Liver (tissue), 9 donors: ENCODE measurements around the gene KRTAP5-3. TPM values are rescaled to one million over a fixed set of nuclear protein-coding genes. Genes with fewer than 3 reads are reported as not detected.
"Not testable (repeated sequence)": the region's sequence is repeated elsewhere in the genome, so short reads cannot be mapped to it uniquely, and the experiment has no call there.

Experiments
- DNase-seq: peaks from one replicate; pipeline ENCODE4 v3.0.0-alpha.2; 2017; ENCODE audit warnings: low spot score
- H3K27ac ChIP-seq, 2 donors: one replicate each; pipeline ENCODE4 v1.7.0; 2013; ENCODE audit warnings: inconsistent platforms in 2 of 2, low read length in 2 of 2, control low read depth in 1 of 2, low read depth in 1 of 2, mild to moderate bottlenecking in 1 of 2
- H3K27me3 ChIP-seq, 4 donors: one replicate each; pipeline versions ENCODE4 v1.6.1 to v1.7.0; 2013; ENCODE audit warnings: low read length in 3 of 4, inconsistent platforms in 1 of 4, mild to moderate bottlenecking in 1 of 4, moderate library complexity in 1 of 4; ENCODE audit not compliant: control insufficient read depth in 4 of 4, insufficient read depth in 4 of 4
- H3K36me3 ChIP-seq, 4 donors: one replicate each; pipeline versions ENCODE4 v1.6.1 to v1.7.0; 2013; ENCODE audit warnings: low read length in 3 of 4, mild to moderate bottlenecking in 3 of 4, low read depth in 1 of 4, moderate library complexity in 1 of 4; ENCODE audit not compliant: control insufficient read depth in 4 of 4, insufficient read depth in 3 of 4
- H3K4me1 ChIP-seq, 4 donors: one replicate each; pipeline versions ENCODE4 v1.6.1 to v1.7.0; 2013; ENCODE audit warnings: low read length in 3 of 4, mild to moderate bottlenecking in 3 of 4, moderate library complexity in 1 of 4; ENCODE audit not compliant: control insufficient read depth in 4 of 4, insufficient read depth in 4 of 4
- H3K4me3 ChIP-seq, 3 donors: one replicate each; pipeline versions ENCODE4 v1.6.1 to v1.7.0; 2013; ENCODE audit warnings: low read length in 3 of 3, control low read depth in 1 of 3, low read depth in 1 of 3, mild to moderate bottlenecking in 1 of 3
- H3K9ac ChIP-seq, 2 donors: one replicate each; pipeline ENCODE4 v1.7.0; 2013; ENCODE audit warnings: low read length in 2 of 2, mild to moderate bottlenecking in 2 of 2, moderate library complexity in 2 of 2, control low read depth in 1 of 2, low read depth in 1 of 2
- H3K9me3 ChIP-seq, 4 donors: one replicate each; pipeline versions ENCODE4 v1.6.1 to v1.7.0; 2013; ENCODE audit warnings: low read length in 3 of 4; ENCODE audit not compliant: control insufficient read depth in 4 of 4
- CTCF ChIP-seq: fragments of 150-350 bp; IDR thresholded peaks from 2 replicates; pipeline ENCODE4 v1.5.1; 2017; ENCODE audit warnings: improper control_type of control experiment, low read depth, low read length; ENCODE audit not compliant: missing input control
- EGR1 ChIP-seq, 2 donors: IDR thresholded peaks; 2 replicates each; pipeline ENCODE4 v1.6.1; 2016 to 2018; ENCODE audit warnings: antibody characterized with exemption in 2 of 2, low read depth in 2 of 2
- FOXA1 ChIP-seq: IDR thresholded peaks from 2 replicates; pipeline ENCODE4 v1.6.1; 2016; ENCODE audit warnings: antibody characterized with exemption
- FOXA2 ChIP-seq: IDR thresholded peaks from 2 replicates; pipeline ENCODE4 v1.6.1; 2016; ENCODE audit warnings: antibody characterized with exemption
- HNF4A ChIP-seq, 2 donors: conservative IDR thresholded peaks; 2 replicates each; pipeline ENCODE4 v1.6.1; 2016; ENCODE audit warnings: antibody characterized with exemption in 2 of 2, mild to moderate bottlenecking in 2 of 2
- HNF4G ChIP-seq: IDR thresholded peaks from 2 replicates; pipeline ENCODE4 v1.6.1; 2016; ENCODE audit warnings: antibody characterized with exemption
- JUND ChIP-seq, 2 donors: IDR thresholded peaks; 2 replicates each; pipeline ENCODE4 v1.6.1; 2016; ENCODE audit warnings: antibody characterized with exemption in 2 of 2
- RAD21 ChIP-seq, 2 donors: IDR thresholded peaks; 2 replicates each; pipeline ENCODE4 v1.6.1; 2016; ENCODE audit warnings: antibody characterized with exemption in 2 of 2, mild to moderate bottlenecking in 2 of 2
- REST ChIP-seq: IDR thresholded peaks from 2 replicates; pipeline ENCODE4 v1.6.1; 2016; ENCODE audit warnings: antibody characterized with exemption, mild to moderate bottlenecking
- SP1 ChIP-seq: IDR thresholded peaks from 2 replicates; pipeline ENCODE4 v1.6.1; 2018; ENCODE audit warnings: antibody characterized with exemption, mild to moderate bottlenecking
- YY1 ChIP-seq: IDR thresholded peaks from 2 replicates; pipeline ENCODE4 v1.6.1; 2016; ENCODE audit warnings: antibody characterized with exemption, mild to moderate bottlenecking
- WGBS: extraction: QIAGEN DNeasy Blood & Tissue Kit; methylation state at CpG from one replicate; pipeline ENCODE4 v1.1.7; 2013; 5-methylcytosine and 5-hydroxymethylcytosine counted together
- polyA plus RNA-seq, 2 donors: library from polyadenylated mRNA; stranded (reverse) in 1 of 2; unstranded in 1 of 2; fragments of 200-250 nt in 1 of 2; fragments of >200 nt in 1 of 2; fragmentation: Nextera tagmentation in 1 of 2; extraction: Ambion mirVana in 1 of 2; gene quantifications; one replicate each; pipeline versions ENCODE4 v1.2.1 to v1.2.3, GENCODE V29; 2013 to 2015
- total RNA-seq, 2 donors: library from RNA; depleted of rRNA; stranded (reverse); fragments of >200 nt; gene quantifications; one replicate each; pipeline ENCODE4 v1.2.3, GENCODE V29; 2014
- TF ChIP-seq, protein P1 (sequence below): IDR thresholded peaks from 2 replicates; pipeline ENCODE4 v1.6.1; 2016; ENCODE audit warnings: antibody characterized with exemption
- donor health status: healthy.
- donor health status: healthy.
- donor health status: healthy.
- donor health status: healthy.
- donor health status: healthy.

KRTAP5-3 gene
- total and polyA plus RNA-seq, 4 donors, result not detected

DNA sequence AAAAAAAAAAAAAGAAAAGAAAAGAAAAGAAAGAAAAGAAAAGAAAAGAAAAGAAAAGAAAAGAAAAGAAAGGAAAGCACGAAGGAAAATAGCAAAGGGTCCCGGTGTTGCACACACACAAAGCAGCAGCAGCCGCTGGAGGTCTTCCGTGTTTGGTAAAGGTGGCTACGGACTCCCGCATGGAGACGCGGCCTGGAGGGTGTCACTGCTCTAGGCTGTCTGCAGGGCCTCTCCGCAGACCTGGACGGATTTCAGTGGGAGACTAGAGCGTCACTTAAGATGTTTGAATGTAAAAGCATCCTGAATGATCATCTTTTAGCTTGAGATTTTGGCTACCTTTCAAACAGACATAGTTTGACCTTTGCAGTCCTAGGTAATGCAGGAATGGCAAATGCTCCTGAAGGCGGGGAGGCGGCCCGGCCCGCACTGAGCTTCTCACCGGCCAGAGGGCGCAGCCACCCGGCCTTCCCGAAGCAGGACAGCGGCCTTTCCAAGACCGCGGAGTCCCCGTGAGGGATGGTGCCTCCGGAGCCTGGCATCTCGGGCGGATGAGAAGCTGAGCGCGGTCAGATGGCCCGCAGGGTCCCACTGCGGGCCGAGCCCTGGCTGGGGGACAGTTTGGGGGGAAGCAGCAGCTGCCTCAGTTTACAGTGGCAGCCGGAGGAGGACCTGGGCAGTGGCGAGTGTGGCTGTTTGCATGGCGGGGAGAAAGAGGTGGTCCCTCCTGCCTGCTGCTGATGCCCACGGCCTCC lies 39.8 kb upstream of the KRTAP5-3 start:
- H3K4me3 ChIP-seq, result no peak overlapping the region
- no peak overlapping the region for H3K9ac ChIP-seq
- WGBS, result 93% methylated on average over 35 of the region's 35 CpGs
- TF ChIP-seq CTCF (no peak), EGR1 (IDR thresholded peaks at IDR 0.05; ENCODE audit: low read depth in 2 of 2) (no peak), REST (no peak), FOXA1 (no peak), SP1 (no peak)
- H3K4me1 ChIP-seq, result peaks cover 3 to 15% (median 7%) of the 10 kb centered on the region in 4 donors
- no peaks in the 10 kb centered on the region for H3K9me3 ChIP-seq
- DNase-seq, result no peak
- no peaks in the 10 kb centered on the region for H3K27me3 ChIP-seq
- no peaks in the 10 kb centered on the region for H3K36me3 ChIP-seq
- H3K27ac ChIP-seq, result no peak overlapping the region

- WGBS, result 89% methylated on average over 10 of the region's 10 CpGs
- H3K9ac ChIP-seq, H3K4me1 ChIP-seq, DNase-seq, H3K27me3 ChIP-seq, H3K4me3 ChIP-seq, H3K27ac ChIP-seq, H3K9me3 ChIP-seq, H3K36me3 ChIP-seq: not testable (repeated sequence)
Observed at GRCh38 chr11:1646540-1646939, 38.3 kb upstream of the KRTAP5-3 start.

GRCh38 chr11:1645357-1645821 lies 37.1 kb upstream of the KRTAP5-3 start:
- Histone ChIP-seq H3K4me1 (peaks cover 0 to 5% (median under 1%) of the 10 kb centered on the region in 4 donors), H3K27me3 (no peaks in the 10 kb centered on the region), H3K36me3 (no peaks in the 10 kb centered on the region), H3K9me3 (no peaks in the 10 kb centered on the region), H3K27ac (no peak overlapping the region), H3K9ac (no peak overlapping the region), H3K4me3 (no peak overlapping the region)
- 84% methylated on average over 12 of the region's 12 CpGs for WGBS
- DNase-seq, result no peak
- TF ChIP-seq, protein P1, sequence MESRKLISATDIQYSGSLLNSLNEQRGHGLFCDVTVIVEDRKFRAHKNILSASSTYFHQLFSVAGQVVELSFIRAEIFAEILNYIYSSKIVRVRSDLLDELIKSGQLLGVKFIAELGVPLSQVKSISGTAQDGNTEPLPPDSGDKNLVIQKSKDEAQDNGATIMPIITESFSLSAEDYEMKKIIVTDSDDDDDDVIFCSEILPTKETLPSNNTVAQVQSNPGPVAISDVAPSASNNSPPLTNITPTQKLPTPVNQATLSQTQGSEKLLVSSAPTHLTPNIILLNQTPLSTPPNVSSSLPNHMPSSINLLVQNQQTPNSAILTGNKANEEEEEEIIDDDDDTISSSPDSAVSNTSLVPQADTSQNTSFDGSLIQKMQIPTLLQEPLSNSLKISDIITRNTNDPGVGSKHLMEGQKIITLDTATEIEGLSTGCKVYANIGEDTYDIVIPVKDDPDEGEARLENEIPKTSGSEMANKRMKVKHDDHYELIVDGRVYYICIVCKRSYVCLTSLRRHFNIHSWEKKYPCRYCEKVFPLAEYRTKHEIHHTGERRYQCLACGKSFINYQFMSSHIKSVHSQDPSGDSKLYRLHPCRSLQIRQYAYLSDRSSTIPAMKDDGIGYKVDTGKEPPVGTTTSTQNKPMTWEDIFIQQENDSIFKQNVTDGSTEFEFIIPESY, result no peak
- no peak for TF ChIP-seq JUND (IDR thresholded peaks at IDR 0.05)
- TF ChIP-seq SP1, result no peak
- no peak for TF ChIP-seq HNF4G
- TF ChIP-seq RAD21 (IDR thresholded peaks at IDR 0.05), result no peak
- no peak for TF ChIP-seq REST
- TF ChIP-seq HNF4A (conservative IDR thresholded peaks at IDR 0.05), result no peak
- TF ChIP-seq FOXA2, result no peak
- no peak for TF ChIP-seq YY1
- no peak for TF ChIP-seq CTCF
